ENCODE measurements around the gene FBRSL1. TPM values are rescaled to one million over a fixed set of nuclear protein-coding genes. Genes with fewer than 3 reads are reported as not detected.

Gene FBRSL1
- total and polyA plus RNA-seq, 4 donors = 2.5 to 35.5 (median 5.6) TPM

- Histone ChIP-seq H3K9ac (ENCODE audit: low read depth in 1 of 2, low read length in 2 of 2) (no peak overlapping the region), H3K27ac (ENCODE audit: low read depth in 1 of 2, low read length in 2 of 2) (no peak overlapping the region), H3K4me1 (ENCODE audit: control insufficient read depth in 4 of 4, insufficient read depth in 4 of 4, low read length in 3 of 4) (peaks cover 56 to 98% (median 78%) of the 10 kb centered on the region in 4 donors), H3K9me3 (ENCODE audit: control insufficient read depth in 4 of 4, low read length in 3 of 4) (no peaks in the 10 kb centered on the region), H3K36me3 (ENCODE audit: control insufficient read depth in 4 of 4, insufficient read depth in 3 of 4, low read depth in 1 of 4, low read length in 3 of 4) (peaks cover 0 to 2% (median 0%) of the 10 kb centered on the region in 4 donors), H3K27me3 (ENCODE audit: control insufficient read depth in 4 of 4, insufficient read depth in 4 of 4, low read length in 3 of 4) (no peaks in the 10 kb centered on the region), H3K4me3 (ENCODE audit: low read depth in 1 of 3, low read length in 3 of 3) (no peak overlapping the region)
- WGBS = 84% methylated on average over 12 of the region's 12 CpGs
- TF ChIP-seq HNF4G (IDR thresholded peaks at IDR 0.05) (no peak), MAX (IDR thresholded peaks at IDR 0.05) (no peak), YY1 (IDR thresholded peaks at IDR 0.05) (no peak), ATF3 (IDR thresholded peaks at IDR 0.05) (no peak), CTCF (IDR thresholded peaks at IDR 0.05; ENCODE audit: low read depth, low read length, missing input control) (no peak), SP1 (IDR thresholded peaks at IDR 0.05) (no peak), RXRA (IDR thresholded peaks at IDR 0.05) (no peak), HNF4A (conservative IDR thresholded peaks at IDR 0.05) (no peak), EGR1 (IDR thresholded peaks at IDR 0.05; ENCODE audit: low read depth in 2 of 2) (no peak), GABPA (IDR thresholded peaks at IDR 0.05 in 1 of 2, conservative IDR thresholded peaks at IDR 0.05 in 1 of 2) (no peak), RAD21 (IDR thresholded peaks at IDR 0.05) (no peak), FOXA2 (IDR thresholded peaks at IDR 0.05) (no peak), TAF1 (conservative IDR thresholded peaks at IDR 0.05) (no peak), ZBTB33 (IDR thresholded peaks at IDR 0.05) (no peak), REST (IDR thresholded peaks at IDR 0.05) (no peak), FOXA1 (IDR thresholded peaks at IDR 0.05) (no peak)
- no peak for DNase-seq (ENCODE audit: low spot score)
Observed at GRCh38 chr12:132498931-132499330, 9.0 kb downstream of the FBRSL1 start.

Measured in liver (tissue), 9 donors.